B cell (primary cell): ENCODE results near the gene CAV2. TPM values are rescaled to one million over a fixed set of nuclear protein-coding genes. Genes with fewer than 3 reads are reported as not detected.

Source experiments
- ATAC-seq: fragments of 200-7000 bp; cut with Tn5 transposase; one replicate; pipeline ENCODE4 v1.10.0; 2021; ENCODE audit warnings: low read depth, mild to moderate bottlenecking, moderate number of reproducible peaks, moderate library complexity
- CTCF ChIA-PET: fragments of 350-600 bp; sonication (Branson Sonifier 250); formaldehyde crosslinking; loops from one replicate; lab custom pipeline; 2021; ENCODE audit warnings: antibody characterized with exemption, inconsistent platforms; lab: Charles Lee
- POLR2A ChIA-PET: fragments of 350-600 bp; sonication (Branson Sonifier 250); formaldehyde crosslinking; loops from one replicate; lab custom pipeline; 2021; ENCODE audit warnings: antibody characterized with exemption; lab: Charles Lee
- DNase-seq: peaks from one replicate; pipeline ENCODE4 v3.0.0; 2013
- H2AFZ ChIP-seq: 2 replicates; pipeline ENCODE4 v1.6.1; 2012; ENCODE audit warnings: mild to moderate bottlenecking, low read depth, low read length; ENCODE audit not compliant: insufficient read depth, poor library complexity, severe bottlenecking
- H3K27ac ChIP-seq, 2 donors: 1 replicate in 1 of 2; 2 replicates in 1 of 2; pipeline ENCODE4 v1.5.1; 2012 to 2013; ENCODE audit warnings: low read length in 2 of 2, mild to moderate bottlenecking in 2 of 2, moderate library complexity in 1 of 2
- H3K27me3 ChIP-seq, 4 experiments: fragments of 200-600 bp in 1 of 4; sonication (generic) in 1 of 4; replicated peaks in 1 of 4; 1 replicate in 2 of 4; 2 replicates in 2 of 4; pipeline versions ENCODE4 v1.6.1 to v1.7.0; 2013 to 2016; ENCODE audit warnings: low read length in 3 of 4, mild to moderate bottlenecking in 2 of 4, mixed read lengths in 1 of 4, moderate library complexity in 1 of 4; ENCODE audit not compliant: insufficient read depth in 4 of 4, control insufficient read depth in 3 of 4; ENCODE audit errors: control extremely low read depth in 1 of 4
- H3K36me3 ChIP-seq, 2 experiments: replicated peaks in 1 of 2; 1 replicate in 1 of 2; 2 replicates in 1 of 2; pipeline versions ENCODE4 v1.6.1 to v1.7.1; 2013; ENCODE audit warnings: low read length in 1 of 2; ENCODE audit not compliant: insufficient read depth in 2 of 2, control insufficient read depth in 1 of 2; ENCODE audit errors: control extremely low read depth in 1 of 2, extremely low read depth in 1 of 2
- H3K4me1 ChIP-seq, 2 donors: fragments of 200-600 bp in 1 of 2; sonication (generic) in 1 of 2; 1 replicate in 1 of 2; 2 replicates in 1 of 2; pipeline versions ENCODE4 v1.5.1 to v1.6.1; 2013 to 2017; ENCODE audit warnings: low read length in 2 of 2; ENCODE audit not compliant: control insufficient read depth in 2 of 2, insufficient read depth in 2 of 2
- H3K4me2 ChIP-seq: replicated peaks from 2 replicates; pipeline ENCODE3; 2012; ENCODE audit warnings: mild to moderate bottlenecking, low read depth, low read length; ENCODE audit not compliant: poor library complexity, severe bottlenecking
- H3K4me3 ChIP-seq, 5 experiments: fragments of 200-600 bp in 1 of 5; sonication (generic) in 1 of 5; 1 replicate in 3 of 5; 2 replicates in 2 of 5; pipeline versions ENCODE4 v1.5.1 to v1.7.0; 2011 to 2016; ENCODE audit warnings: low read length in 4 of 5, mild to moderate bottlenecking in 4 of 5, low read depth in 2 of 5, control low read depth in 1 of 5, moderate library complexity in 1 of 5; ENCODE audit not compliant: insufficient read depth in 1 of 5; ENCODE audit errors: control extremely low read depth in 1 of 5, extremely low read depth in 1 of 5
- H3K79me2 ChIP-seq: fragments of 200-600 bp; sonication (generic); one replicate; pipeline ENCODE4 v1.6.0; 2016; ENCODE audit warnings: low read length; ENCODE audit not compliant: control insufficient read depth, insufficient read depth
- H3K9ac ChIP-seq: fragments of 200-600 bp; sonication (generic); 2 replicates; pipeline ENCODE4 v1.6.1; 2017; ENCODE audit warnings: mild to moderate bottlenecking, low read length, moderate library complexity
- H3K9me3 ChIP-seq, 3 donors: one replicate each; pipeline versions ENCODE4 v1.6.1 to v1.7.1; 2013; ENCODE audit warnings: low read length in 2 of 3; ENCODE audit not compliant: control insufficient read depth in 2 of 3, insufficient read depth in 1 of 3; ENCODE audit errors: control extremely low read depth in 1 of 3
- H4K20me1 ChIP-seq: 2 replicates; pipeline ENCODE4 v1.6.0; 2012; ENCODE audit warnings: mild to moderate bottlenecking, low read length; ENCODE audit not compliant: insufficient read depth, control insufficient read depth, poor library complexity, severe bottlenecking
- H3K27ac Mint-ChIP-seq: one replicate; pipeline ENCODE4 v1.8.0; 2021; ENCODE audit warnings: mixed read lengths
- H3K27me3 Mint-ChIP-seq: one replicate; pipeline ENCODE4 v1.8.0; 2021; ENCODE audit warnings: mixed read lengths
- H3K4me1 Mint-ChIP-seq: one replicate; pipeline ENCODE4 v1.8.0; 2021; ENCODE audit warnings: mixed read lengths
- H3K4me3 Mint-ChIP-seq: one replicate; pipeline ENCODE4 v1.8.0; 2021; ENCODE audit warnings: mixed read lengths
- H3K9me3 Mint-ChIP-seq: one replicate; pipeline ENCODE4 v1.8.0; 2022; ENCODE audit warnings: mixed read lengths; ENCODE audit not compliant: insufficient read depth
- EZH2 ChIP-seq: IDR thresholded peaks from 2 replicates; pipeline ENCODE4 v1.6.1; 2012; ENCODE audit warnings: borderline replicate concordance, low read depth, mild to moderate bottlenecking, moderate library complexity, low read length; ENCODE audit not compliant: insufficient read depth, poor library complexity, severe bottlenecking
- WGBS: methylation state at CpG from one replicate; pipeline ENCODE4 v1.1.5; 2013; ENCODE audit warnings: missing lambda C conversion rate; ENCODE audit not compliant: insufficient coverage; 5-methylcytosine and 5-hydroxymethylcytosine counted together
- intact Hi-C: fragments of 100-400 bp; cut with micrococcal nuclease; formaldehyde crosslinking; loops from one replicate; pipeline ENCODE4 v1.10.0; 2022
- polyA plus RNA-seq: library from polyadenylated mRNA; depleted of rRNA; stranded (reverse); fragments of >200 nt; gene quantifications from 2 replicates; pipeline ENCODE4 v1.2.3, GENCODE V29; 2012
- total RNA-seq, 2 donors: library from RNA; stranded (reverse); fragments of 120-200 nt in 1 of 2; gene quantifications; 1 replicate in 1 of 2; 2 replicates in 1 of 2; pipeline versions ENCODE4 v1.2.3 to v1.2.4, GENCODE V29; 2013 to 2022
- TF ChIP-seq, protein P1 (sequence below): fragments of 200-600 bp; IDR thresholded peaks from one replicate; pipeline ENCODE4 v1.8.0; 2022; ENCODE audit warnings: antibody characterized with exemption, mild to moderate bottlenecking

The CAV2 gene
- total and polyA plus RNA-seq, 2 donors (not counting 1 experiment from before 2014, with no cell fraction given), result not detected

DNA sequence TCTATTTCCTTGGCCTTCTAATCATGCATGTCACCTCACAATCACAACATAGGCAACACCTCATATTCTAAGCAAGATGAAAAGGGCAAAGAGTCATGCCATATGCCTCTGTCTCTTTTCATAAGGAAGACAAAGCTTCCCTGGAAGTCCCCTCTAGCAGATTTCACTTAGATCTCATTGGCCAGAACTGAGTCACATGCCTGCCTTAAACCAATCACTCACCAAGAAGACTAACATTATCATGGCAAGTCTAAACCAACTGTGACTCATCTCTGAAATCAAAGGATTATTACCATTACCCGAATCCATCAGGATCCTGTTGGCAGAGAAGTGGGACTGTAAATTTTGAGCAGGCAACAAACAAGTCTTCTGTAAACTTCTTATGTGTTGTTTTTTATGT lies 53.1 kb downstream of the CAV2 start:
- Histone ChIP-seq H3K9ac (no peak overlapping the region), H3K36me3 (no peaks in the 10 kb centered on the region), H3K27ac (no peak overlapping the region), H2AFZ (no peak overlapping the region), H4K20me1 (no peaks in the 10 kb centered on the region), H3K4me2 (no peak overlapping the region), H3K4me3 (no peak overlapping the region), H3K9me3 (no peaks in the 10 kb centered on the region), H3K4me1 (peaks cover 6 to 7% of the 10 kb centered on the region in 2 donors), H3K79me2 (no peaks in the 10 kb centered on the region), H3K27me3 (peaks cover 0 to 10% (median 2%) of the 10 kb centered on the region in 4 experiments)
- POLR2A ChIA-PET, result no interaction called here
- no peak for TF ChIP-seq EZH2
- TF ChIP-seq, protein P1, sequence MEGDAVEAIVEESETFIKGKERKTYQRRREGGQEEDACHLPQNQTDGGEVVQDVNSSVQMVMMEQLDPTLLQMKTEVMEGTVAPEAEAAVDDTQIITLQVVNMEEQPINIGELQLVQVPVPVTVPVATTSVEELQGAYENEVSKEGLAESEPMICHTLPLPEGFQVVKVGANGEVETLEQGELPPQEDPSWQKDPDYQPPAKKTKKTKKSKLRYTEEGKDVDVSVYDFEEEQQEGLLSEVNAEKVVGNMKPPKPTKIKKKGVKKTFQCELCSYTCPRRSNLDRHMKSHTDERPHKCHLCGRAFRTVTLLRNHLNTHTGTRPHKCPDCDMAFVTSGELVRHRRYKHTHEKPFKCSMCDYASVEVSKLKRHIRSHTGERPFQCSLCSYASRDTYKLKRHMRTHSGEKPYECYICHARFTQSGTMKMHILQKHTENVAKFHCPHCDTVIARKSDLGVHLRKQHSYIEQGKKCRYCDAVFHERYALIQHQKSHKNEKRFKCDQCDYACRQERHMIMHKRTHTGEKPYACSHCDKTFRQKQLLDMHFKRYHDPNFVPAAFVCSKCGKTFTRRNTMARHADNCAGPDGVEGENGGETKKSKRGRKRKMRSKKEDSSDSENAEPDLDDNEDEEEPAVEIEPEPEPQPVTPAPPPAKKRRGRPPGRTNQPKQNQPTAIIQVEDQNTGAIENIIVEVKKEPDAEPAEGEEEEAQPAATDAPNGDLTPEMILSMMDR, result no peak
- H3K9me3 Mint-ChIP-seq, result no peaks in the 10 kb centered on the region
- CTCF ChIA-PET, result interaction anchor here (2.0 kb wide), 1 partner anchor 26 kb away, joined by 8 read pairs; no protein-coding TSS in a partner anchor
- intact Hi-C loops, result no loop called here
- no peak overlapping the region for H3K4me3 Mint-ChIP-seq
- peaks cover 27% of the 10 kb centered on the region for H3K27me3 Mint-ChIP-seq
- ATAC-seq, result no peak
- DNase-seq, result no peak
- H3K4me1 Mint-ChIP-seq, result peaks cover 6% of the 10 kb centered on the region
- no peak overlapping the region for H3K27ac Mint-ChIP-seq
- whole genome bisulfite sequencing, result no CpG with 5 or more reads among the region's 1 CpG

DNA sequence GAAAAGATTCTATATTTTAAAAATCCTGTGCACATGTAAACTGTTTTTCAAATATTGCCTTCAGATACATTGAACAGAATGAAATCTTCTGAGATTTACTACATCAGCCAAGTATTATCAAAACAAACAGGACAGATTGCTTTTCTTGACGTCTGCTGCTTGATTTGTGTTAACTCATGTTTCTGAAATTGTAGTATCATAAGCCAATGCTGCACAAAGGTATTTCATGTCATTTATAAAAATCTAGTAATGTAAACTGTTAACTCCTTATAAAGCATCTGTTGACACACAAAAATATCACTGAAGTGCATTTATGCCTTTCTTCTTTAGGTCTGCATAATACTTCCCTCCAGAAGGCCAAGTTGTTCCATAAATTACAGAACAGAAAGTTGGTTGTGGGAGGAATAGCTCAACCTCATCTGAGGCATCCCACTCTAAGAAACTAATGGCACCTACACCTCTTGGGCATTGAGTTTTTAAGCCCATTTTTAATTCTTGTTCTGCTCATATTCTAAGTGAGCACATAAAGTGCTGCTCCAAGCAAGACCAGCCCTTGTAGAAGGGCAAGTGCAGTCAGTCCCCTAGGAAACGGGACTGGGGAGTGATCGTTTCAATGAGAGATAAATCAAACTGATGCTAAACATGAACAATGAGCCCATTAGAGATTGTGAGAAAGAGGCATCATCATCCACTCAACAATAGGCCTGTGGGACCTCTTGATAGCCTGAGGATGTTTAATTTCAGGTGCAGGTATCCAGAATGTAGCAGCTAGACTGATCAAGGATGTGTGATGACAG lies 53.8 kb downstream of the CAV2 start:
- DNase-seq (no peak), ATAC-seq (no peak)
- no CpG with 5 or more reads among the region's 3 CpGs for WGBS
- peaks cover 33% of the 10 kb centered on the region for H3K27me3 Mint-ChIP-seq
- Histone ChIP-seq H3K9ac (no peak overlapping the region), H3K27ac (no peak overlapping the region), H3K4me1 (peaks cover 4% of the 10 kb centered on the region in 2 donors), H4K20me1 (no peaks in the 10 kb centered on the region), H2AFZ (no peak overlapping the region), H3K9me3 (no peaks in the 10 kb centered on the region), H3K27me3 (peaks cover 0 to 14% (median 2%) of the 10 kb centered on the region in 4 experiments), H3K79me2 (no peaks in the 10 kb centered on the region), H3K36me3 (no peaks in the 10 kb centered on the region), H3K4me2 (no peak overlapping the region), H3K4me3 (no peak overlapping the region)
- TF ChIP-seq EZH2, result no peak
- TF ChIP-seq, protein P1, result no peak
- CTCF ChIA-PET, result interaction anchor here (0.8 kb wide), 1 partner anchor 373 kb away, joined by 3 read pairs; no protein-coding TSS in a partner anchor
- H3K9me3 Mint-ChIP-seq, result no peaks in the 10 kb centered on the region
- peaks cover 2% of the 10 kb centered on the region for H3K4me1 Mint-ChIP-seq
- intact Hi-C loops, result no loop called here
- no peak overlapping the region for H3K27ac Mint-ChIP-seq
- POLR2A ChIA-PET, result no interaction called here
- no peak overlapping the region for H3K4me3 Mint-ChIP-seq
